GM19240 (cell line): Measurements from ENCODE around the gene AADAC.
"Not testable (repeated sequence)": the region's sequence is repeated elsewhere in the genome, so short reads cannot be mapped to it uniquely, and the experiment has no call there.

ENCODE experiments used
- DNase-seq: peaks from one replicate; pipeline ENCODE4 v3.0.0; 2011; ENCODE audit warnings: low spot score; ENCODE audit not compliant: insufficient read length

The AADAC gene

DNA sequence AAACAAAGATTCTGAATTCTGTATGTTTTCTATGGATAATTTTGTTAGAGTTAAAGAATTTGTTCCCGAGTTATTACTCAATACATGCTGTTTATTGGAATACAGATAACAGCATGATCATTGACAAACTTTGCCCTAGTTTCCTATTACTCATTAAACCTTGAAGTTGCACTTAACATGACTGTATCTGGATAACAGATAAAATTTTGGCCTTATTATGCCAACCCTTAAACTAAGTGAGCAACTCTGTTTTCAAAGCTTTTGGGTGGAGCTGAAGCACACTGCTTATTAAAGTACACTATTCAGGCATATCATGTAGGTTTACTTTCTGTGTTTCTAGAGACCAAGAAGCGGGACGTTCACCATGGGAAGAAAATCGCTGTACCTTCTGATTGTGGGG, at the start of gene AADAC:
TSS of gene AADAC (plus strand) at position 318 of the 400 bp plus-strand sequence. CDS start at position 365, 47 bp downstream.
- DNase-seq: no peak

DNA sequence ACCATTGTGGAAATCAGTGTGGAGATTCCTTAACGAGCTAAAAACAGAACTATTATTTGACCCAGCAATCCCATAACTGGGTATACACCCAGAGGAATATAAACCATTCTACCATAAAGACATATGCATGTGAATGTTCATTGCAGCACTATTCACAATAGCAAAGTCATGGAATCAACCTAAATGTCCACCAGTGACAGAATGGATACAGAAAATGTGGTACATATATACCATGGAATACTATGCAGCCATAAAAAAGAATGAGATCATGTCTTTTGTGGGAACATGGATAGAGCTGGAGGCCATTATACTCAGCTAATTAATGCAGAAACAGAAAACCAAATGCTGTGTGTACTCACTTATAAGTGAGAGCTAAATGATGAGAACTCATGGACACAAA, 49.2 kb upstream of the AADAC start:
- not testable (repeated sequence) for DNase-seq

DNA sequence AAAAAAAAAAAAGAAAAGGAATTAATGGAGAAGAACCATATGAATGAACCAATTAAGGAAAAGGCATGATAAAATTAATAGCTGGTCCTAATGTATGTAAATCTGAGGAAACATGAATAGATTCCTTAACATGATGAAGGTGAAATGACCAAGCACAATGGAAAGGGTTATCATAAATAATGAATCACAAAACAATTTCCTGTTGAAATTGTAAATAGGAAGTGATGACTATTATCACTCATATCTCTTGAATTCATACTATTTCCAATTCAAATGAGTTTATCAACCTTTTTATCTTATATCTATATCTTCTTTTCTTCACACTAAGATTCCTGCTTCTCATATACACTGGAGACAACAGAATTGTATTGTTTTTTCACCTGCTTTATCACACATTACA, 48.2 kb upstream of the AADAC start:
- no peak for DNase-seq

- DNase-seq: no peak
These were observed 47.5 kb upstream of the AADAC start for GRCh38 chr3:151766454-151766853.

DNA sequence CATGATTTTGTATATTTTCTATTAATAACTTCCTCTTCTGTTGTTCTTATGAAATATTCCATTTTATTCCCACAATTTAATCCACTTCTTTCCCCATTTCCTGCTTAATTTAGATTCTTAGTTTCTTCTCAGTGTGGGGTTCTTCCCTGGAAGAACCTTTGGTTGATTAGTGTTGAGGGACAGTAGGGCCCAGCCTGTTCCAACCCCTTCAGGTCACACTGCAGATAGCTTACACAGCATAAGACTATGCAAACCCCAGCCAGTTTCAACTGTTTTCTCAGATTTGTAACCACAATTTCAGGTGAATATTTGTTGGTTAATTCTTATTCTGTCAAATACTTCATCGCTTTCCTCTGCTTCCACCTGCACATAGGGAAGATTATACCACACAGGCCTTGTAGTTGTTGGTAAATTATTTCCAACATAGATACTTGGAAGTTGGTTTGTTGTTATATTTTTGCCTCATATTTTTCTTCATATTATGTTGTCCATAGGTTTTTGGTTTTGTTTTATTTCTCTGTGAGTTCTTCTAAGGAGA, 45.5 kb upstream of the AADAC start:
- no peak for DNase-seq

DNA sequence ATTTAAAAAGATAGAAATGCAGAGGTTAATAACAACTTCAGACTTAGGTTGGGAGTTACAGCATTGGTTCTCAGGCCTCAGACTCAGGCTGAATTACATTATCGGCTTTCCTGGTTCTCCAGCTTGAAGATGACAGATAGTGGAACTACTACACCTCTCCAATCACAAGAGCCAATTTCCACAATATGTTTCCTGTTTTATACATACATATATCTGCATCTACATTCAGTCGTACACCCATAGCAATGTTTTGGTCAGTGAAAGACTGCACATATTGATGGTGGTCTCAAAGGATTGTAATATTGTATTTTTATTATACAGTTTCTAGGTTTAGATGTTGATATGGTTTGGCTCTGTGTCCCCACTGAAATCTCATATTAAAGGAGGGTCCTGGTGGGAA, 44.7 kb upstream of the AADAC start:
- DNase-seq: no peak

DNA sequence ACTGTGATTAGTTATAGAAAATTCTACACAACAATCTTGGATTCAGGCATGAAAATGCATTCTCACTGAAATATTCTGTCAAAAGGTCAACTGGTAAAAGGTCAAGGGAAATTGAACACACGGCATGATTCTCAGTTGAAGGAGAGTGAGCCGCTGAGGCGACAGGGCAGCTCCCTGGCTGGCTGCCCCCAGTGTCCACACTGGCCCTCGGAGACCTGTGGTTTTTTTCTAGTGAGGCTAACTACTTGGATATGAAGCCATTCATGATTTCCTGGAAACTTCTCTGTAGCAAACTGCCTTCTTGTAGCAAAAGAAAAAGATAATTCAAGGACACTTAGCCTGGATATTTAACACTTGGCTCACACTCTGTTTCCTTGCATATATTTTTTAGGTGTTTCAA, 43.0 kb upstream of the AADAC start:
- DNase-seq: no peak

DNA sequence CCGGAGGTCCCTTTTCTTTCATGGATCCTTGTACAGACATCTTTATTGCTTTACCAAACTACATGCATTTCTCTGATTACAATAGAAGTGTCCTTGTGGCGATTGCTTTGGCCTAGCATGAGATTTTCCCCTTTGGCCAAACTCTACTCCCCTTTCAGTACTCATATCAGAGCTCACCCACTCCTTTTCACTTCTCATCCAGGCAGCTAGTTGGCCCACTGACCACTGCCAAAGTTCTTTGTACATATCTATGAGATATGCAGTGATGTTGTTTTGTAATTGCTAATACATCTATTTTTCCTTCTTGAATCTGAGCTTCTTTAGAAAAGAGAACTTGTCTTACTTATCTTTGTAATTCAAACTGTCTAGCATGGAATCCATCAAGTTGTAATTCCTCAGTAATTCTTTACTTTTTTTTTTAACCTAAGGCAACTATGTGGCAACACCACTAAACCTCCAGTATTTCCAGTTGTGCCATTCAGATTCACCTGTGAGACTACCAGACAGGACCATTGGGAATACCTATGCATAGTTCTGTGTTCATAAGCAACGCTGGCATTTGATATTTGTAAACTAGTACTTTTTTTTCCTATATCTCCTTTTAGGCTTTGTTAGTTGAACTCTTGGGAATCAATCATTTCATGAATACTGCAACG, 41.0 kb upstream of the AADAC start:
- DNase-seq: no peak

- DNase-seq: no peak
These were observed 39.7 kb upstream of the AADAC start for GRCh38 chr3:151774235-151774634.

DNA sequence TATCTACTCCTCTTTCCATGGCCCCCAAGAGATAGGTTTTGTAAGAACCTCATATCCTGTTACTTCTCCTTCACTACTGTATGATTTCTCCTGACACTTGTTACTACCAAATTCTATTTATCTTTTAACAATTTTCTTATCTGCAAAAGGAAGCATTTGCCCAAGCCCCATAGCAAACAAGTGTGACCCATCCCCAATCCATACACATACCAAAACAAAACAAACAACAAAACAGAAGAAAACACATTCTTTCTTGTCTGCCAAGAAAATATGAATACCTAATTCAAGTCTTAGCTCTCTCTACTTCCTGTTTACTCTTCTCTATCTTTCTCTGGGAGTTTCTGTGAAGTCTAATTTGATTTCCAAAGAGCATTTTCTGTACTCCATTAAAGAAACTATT, 39.0 kb upstream of the AADAC start:
- no peak for DNase-seq

DNA sequence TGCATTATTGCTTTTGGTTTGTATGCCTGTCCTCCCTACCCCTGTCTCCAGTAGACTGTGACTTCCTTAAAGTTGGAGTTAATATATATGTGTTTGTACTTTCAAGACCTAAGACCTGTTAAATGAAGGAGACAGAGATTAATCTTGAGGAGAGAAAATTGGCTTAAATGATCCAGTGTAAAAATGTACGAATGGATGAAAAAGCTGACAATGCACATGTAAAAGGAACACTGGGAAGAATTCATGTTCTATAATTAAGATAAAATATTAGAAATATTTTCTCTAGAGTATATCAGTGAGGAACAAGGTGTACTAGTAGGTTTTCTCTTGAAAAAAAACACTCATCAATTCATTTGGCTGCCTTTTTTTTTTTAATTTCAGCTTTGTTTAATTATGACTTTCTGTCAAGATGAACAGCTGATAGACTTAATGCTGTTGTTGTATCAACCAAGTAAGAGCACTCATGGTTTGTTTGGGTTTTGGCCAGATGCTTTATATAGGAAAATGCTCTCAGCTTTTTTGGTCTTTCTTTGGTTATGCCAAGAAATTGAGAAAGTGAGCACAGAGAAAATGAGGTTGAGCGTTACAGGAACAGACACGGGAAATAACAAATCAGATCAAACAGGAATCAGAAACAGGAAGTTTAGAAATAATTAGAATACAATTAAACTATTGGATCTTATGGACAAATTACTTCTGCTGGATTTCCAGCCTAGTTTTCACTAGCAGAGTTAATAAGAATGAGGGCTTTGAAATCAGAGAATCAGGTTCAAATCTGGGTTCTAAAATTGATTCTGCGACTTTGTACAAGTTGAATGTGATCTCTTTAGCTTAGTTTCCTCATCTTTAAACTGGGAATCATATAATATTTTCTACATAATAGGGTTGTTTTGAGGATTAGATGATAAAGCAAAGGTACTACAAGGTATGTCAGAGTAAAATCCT, 38.3 kb upstream of the AADAC start:
- DNase-seq: no peak

DNA sequence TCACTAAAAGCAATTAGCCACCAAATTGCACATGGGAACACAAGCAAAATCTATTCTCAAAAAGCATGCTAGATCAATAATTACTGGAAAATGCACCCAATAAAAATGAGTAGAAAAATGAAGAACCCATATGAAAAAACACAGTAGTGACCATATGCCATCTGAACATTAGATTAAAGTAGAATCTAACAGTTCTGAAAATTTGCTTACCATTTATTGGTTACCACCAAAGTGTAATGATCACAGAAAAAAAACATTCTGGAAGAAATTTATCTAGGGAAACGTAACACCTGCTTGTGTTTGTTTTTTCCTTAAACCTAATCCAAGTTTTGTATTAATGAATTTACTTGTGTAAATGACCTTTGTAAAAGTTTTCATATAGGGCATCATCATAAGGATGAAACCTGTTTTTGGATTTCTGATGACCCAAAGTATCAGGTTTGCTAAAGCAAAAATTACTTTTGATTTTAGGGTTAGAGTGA, 37.6 kb upstream of the AADAC start:
- no peak for DNase-seq

GRCh38 chr3:151777880-151778279, 36.0 kb upstream of the AADAC start:
- no peak for DNase-seq

GRCh38 chr3:151787626-151788025, 26.3 kb upstream of the AADAC start:
- no peak for DNase-seq

GRCh38 chr3:151788401-151788800, 25.5 kb upstream of the AADAC start:
- no peak for DNase-seq

GRCh38 chr3:151789853-151790463, 24.0 kb upstream of the AADAC start:
- no peak for DNase-seq

GRCh38 chr3:151790763-151791162, 23.2 kb upstream of the AADAC start:
- not testable (repeated sequence) for DNase-seq

DNA sequence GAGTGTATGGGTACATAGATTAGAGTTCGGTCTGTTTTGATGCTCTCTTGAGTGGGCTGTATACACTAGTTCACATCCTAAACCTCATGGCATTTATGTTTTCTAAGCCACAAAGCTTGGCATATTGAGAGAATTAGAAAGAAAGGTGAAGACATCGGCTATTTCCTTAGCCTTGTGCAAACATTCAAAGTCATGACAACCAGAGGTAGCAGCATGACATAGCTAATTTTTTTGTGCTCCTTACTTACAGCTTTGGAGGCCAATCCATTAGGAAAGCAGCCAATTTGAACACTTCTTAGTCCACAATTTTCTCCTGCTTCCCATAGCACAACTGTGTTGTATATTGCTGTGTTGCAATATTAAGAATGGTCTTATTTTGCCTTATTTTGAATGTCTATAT, 21.5 kb upstream of the AADAC start:
- DNase-seq: no peak

- DNase-seq: no peak
These were observed 20.3 kb upstream of the AADAC start for GRCh38 chr3:151793636-151794035.

DNA sequence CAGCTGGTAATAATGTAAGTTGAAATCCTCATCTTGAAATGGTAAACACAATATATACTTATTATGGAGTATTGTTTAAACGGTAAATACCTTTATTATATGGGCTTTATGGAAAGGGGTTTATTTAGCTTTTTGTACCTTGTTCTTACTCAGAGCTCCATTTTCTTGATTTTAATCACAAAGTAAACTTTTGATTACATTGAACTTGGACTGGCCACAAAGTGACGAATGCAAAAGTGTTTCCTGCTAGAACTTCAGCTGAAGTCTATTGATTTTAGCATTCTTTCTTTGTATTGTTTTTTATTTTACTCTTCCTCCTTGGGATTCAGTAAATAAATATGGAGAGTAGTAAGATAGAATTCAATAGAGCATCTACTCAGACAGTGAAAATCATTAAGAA, 19.8 kb upstream of the AADAC start:
- no peak for DNase-seq

DNA sequence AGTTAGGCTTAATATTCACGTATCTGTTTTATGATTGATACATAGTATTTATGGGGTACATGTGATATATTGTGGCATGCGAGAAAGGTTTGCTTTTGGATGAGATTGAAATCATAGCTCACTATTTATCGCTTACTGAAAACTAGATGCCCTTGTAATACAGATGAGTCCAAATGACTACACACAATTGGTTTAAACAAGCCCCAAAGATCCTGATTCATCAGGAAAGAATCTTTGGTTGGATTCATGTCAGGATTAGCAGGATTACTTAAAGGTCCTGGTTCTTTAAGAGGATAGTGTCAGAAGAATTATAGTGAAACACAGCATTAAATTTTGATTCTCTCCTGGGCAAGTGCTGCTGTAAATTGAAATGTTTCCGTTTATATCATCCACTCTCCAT, 18.6 kb upstream of the AADAC start:
- no peak for DNase-seq
